DMS53 treated with DMSO at 0.1 percent for 48 hours (cell line): ENCODE data around the gene SLC6A4.
"Not testable (repeated sequence)": the region's sequence is repeated elsewhere in the genome, so short reads cannot be mapped to it uniquely, and the experiment has no call there.

Experiments used
- DNase-seq: peaks from one replicate; lab custom pipeline; 2025; ENCODE audit not compliant: unreplicated experiment; lab: John Stamatoyannopoulos, UW

Gene SLC6A4

DNA sequence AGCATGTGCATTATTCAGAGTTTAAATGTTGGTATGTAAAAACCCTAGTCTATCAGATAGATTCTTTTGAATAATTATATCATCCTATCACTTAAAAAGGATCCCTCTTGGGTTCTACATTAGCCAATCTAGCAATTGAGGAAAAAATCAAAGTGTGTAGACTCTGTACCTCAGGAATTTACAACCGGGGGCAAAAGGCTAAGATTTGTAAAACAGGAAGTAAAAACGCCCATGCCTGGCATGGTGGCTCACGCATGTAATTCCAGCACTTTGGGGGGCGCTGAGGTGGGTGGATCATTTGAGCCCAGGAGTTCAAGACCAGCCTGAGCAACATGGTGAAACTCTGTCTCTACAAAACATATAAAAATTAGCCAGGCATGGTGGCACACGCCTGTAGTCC, 58.6 kb downstream of the SLC6A4 start:
- DNase-seq: no peak

DNA sequence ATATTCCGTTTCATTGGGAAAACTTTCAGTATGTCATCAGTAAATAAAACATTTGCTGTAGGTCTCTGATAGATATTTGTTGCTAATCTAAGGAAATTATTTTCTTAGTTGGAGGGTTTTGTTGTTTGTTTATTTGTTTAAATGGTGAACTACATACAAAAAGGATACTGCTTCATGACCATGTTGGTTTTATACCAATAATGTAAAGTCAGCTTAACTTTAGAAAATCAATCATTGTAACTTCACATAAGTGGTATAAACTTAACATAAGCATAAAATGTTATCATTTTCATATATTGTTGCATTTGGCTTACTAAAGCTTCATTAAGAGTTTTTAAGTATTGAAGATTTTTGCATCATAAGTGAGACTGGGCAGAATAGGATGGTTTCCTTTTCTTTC, 60.9 kb downstream of the SLC6A4 start:
- DNase-seq: no peak

DNA sequence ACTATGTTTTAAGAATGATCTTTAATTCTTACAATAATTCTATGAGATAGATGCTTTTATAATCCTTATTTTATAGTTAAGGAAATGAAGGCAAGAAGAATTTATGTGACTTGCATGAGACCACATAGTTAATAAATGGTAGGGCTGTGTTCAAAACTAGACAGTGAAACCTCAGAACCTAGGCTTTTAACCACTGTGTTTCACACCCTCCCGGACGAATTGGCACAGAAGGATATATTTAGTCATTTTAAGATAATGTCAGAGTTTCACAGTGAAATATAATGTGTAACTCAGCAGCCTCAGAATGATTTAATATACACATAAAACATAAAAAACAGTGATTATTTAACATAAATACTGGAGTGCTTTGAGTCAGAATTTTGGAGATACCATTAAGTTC, 61.8 kb downstream of the SLC6A4 start:
- no peak for DNase-seq

DNA sequence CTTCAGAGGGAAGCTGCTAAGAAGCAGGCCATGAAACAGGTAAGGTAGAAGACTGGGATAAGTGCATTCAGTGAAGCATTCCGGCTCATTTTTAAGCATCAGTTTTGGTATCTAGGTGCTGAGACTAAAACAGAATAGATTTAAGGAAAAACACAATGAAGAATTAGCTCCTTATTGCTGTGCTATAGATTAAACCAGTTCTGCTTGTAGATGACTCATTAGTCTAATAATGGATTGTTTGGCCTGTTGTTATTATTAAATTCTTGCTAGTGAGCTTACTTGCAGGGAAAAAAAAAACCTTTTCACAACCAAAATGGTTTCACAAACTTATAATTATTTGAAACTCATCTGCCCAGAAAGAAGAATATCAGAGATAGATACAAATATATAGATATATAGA, 62.9 kb downstream of the SLC6A4 start:
- DNase-seq: no peak

DNA sequence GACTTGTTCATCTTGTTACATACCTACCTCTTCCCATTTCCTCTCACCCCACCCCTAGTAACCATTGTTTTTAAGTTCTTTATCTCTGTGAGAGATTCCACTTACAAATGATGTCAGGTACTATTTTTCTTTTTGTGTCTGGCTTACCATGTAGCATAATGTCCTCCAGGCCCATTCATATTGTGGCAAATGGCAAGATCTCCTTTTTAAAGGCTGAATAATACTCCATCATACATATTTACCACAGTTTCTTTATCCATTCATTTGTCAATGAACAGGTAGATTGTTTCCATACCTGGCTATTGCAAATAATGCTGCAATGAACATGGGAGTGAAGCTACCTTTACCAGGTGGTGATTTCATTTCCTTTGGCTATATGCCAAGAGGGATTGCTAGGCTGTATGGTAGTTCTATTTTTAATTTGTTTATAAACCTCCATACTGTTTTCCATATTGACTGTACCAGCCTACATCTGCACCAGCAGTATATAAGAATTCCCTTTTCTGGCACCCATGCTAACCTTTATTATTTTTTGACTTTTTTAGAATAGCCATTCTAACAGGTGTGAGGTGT, 65.0 kb downstream of the SLC6A4 start:
- DNase-seq: peak; percentile 7

DNA sequence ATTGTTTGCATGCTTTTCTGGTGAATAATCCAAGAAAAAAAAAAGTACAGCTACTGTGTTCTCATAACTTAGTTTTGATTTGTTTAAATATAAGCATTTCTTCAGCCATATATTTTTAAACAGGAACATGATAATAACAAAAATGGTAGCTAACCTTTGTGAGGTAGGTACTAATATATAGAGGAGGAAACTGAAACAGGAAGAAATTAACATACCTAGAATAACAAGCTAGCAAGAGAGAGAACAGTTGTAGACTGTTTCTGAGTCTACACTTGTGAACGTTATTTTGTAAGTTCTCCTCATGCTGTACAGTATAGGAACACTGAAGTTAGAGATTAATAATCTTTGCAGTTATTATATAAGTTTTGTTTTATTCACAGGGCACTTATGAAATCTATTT, 69.5 kb downstream of the SLC6A4 start:
- no peak for DNase-seq

DNA sequence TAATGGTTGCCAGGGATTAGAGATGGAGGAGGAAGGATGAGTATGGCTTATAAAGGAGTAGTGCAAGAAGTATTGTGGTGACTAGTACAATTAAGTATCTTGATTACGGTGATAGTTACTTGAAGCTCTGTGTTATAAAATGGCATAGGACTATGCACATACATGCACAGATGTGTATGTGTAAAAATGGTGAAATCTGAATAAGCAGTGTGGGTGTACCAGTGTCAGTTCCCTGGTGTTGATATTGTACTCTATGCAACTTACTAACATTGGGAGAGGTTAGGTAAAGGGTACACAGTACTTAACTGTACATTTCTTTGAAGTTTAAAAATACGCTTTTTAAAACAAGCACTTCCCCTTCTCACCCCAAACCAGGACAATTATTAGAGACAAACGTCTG, 70.3 kb downstream of the SLC6A4 start:
- no peak for DNase-seq

DNA sequence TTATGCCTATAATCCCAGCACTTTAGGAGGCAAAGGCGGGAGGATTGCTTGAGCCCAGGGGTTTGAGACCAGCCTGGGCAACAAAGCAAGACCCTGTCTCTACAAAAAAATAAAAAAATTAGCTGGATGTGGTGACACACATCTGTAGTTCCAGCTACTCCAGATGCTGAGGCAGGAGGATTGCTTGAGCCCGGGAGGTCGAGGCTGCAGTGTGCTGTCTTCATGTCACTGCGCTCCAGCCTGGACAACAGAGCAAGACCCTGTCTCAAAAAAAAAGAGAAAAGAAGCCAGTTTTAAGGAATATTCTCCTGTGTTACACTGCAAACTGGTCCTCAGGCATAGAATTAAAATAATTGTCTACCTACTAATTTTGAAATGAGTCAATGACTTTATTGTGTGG, 71.0 kb downstream of the SLC6A4 start:
- DNase-seq: no peak

DNA sequence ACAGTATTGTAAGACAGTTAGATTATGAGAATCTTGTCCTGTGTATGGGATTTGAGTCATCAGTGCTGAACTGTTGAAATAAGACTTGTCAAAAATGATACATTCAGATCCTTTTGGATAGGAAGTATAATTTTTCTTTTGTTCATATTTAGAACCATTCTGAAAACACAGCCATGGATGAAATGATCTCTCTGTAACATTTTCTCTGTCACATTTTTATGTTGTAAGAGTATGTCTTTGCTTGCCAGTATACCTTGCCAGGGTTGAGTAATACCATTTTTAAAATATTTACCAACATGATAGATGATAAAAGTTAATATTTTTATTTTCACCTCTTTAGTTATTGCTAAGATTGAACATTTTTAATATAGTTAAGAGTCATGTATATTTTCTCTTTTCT, 73.9 kb downstream of the SLC6A4 start:
- DNase-seq: no peak

DNA sequence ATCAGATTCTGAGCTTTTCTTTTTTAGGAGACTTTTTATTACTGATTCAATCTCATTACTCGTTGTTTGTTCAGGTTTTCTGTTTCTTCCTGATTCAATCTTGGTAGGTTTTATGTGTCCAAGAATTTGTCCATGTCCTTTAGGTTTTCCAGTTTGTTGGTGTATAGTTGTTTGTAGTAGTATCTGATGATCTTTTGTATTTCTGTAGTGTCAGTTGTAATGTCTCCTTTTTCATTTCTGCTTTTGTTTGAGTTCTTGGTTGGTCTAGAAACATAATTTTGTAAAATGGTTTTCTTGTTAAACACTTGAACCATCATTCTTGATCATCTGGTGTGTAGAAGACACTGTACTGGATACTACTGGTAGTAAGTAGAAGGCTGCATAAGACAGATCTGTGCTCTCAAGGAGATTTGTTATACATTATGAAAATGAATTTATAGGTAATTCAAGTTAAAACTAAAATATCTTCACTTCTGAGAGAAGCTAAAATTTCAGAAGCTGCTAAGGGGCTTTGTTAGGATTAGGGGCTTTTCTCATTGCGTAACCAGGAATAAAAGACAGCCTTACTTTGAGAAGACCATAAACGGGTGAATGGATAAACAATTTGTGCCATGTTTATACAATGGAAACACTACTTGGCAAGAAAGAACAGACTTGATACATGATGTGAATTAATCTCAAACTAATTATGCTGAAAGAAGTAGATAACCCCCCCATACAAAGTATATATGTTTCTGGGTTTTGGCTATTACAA, 74.9 kb downstream of the SLC6A4 start:
- DNase-seq: no peak

DNA sequence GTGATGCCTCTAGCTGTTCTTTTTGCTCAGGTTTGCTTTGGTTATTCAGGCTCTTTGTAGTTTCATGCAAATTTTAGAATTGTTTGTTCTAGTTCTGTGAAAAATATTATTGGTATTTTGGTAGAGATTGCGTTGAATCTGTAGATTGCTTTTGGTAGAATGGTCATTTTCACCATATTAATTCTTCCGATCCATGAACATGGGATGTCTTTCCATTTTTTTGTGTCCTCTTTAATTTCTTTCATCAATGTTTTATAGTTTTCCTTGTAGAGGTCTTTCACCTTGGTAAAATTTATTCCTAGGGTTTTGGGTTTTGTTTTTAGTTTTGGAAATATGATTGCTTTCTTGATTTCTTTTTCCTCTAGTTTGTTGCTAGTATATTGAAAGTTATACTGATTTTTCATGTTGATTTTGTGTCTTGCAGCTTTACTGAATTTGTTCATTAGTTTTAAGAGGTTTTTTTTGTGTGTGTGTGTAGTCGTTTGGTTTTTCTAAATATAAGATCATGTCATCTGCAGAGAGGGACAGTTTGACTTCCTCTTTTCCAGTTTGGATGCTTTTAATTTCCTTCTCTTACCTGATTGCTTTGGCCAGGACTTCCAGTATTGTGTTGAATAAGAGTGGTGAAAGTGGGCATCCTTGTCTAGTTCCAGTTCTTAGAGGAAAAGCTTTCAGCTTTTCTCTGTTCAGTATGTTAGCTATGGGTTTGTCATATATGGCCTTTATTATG, 76.4 kb downstream of the SLC6A4 start:
- DNase-seq: no peak

DNA sequence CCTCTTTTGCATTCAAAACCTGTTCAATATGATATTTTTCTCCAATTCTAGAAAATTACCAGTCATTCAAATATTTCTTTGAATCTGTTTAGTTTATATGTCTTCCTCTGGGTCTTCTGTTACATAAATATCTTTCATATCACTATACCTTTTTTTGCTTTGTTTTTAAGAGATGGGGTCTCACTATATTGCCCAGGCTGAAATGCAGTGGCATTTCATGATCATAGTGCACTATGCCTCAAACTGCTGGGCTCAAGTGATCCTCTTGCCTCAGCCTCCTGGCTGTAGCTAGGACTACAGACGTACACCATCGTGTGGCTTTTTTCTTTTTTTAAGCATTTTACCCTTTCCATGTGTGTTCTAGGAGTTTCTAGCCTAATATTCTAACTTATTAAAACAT, 80.1 kb downstream of the SLC6A4 start:
- DNase-seq: no peak

DNA sequence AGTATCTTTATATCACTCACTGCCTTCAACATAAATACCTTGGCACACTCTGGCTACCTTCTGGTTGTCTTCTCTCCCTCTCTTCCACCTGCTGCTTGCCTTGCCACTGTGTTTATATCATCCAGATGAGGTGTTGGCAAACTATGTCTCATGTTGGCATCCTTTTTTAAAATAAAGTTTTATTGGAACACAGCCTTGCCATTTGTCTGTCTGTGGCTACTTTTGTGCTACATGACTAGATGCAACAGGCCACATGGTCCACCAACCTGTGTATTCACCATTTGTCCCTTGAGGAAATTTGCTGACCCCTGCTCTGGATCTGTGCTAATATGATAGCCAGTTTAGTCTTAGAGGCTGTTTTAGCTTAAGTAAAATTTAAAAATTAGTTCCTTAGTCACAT, 82.0 kb downstream of the SLC6A4 start:
- no peak for DNase-seq

DNA sequence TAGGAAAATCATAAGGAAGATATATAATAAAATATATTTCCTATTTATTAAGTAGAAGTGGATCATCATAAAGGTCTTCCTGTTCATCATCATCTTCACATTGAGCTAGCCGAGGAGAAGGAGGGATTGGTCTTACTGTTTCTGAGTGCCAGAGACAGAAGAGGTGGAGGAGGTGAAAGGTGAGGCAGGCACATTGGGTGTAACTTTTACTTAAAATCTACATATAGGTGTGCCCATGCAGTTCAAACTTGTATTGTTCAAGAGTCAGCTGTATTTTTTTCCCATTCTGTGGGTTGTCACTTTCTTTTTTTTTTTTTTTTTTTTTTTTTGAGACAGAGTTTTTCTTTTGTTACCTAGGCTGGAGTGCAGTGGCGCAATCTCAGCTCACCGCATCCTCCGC, 84.0 kb downstream of the SLC6A4 start:
- no peak for DNase-seq

DNA sequence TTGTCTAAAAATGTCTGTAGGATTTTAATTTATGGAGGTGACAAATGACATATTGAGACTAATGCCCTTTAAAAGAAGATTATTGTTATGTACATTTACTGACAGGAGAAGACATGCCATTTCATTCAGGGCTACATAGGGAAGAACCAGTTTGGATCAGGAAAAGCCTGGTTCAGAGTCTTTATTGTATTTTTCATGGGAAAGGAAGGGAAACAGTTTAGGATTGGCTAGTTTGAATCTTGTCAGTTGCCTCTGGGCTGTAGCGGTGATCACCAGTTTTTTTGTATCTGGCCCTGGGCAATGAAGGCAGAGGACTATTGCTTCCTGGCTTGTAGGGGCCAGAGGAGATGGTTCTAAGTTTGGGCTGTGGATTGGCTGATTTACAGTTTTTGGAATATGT, 87.1 kb downstream of the SLC6A4 start:
- no peak for DNase-seq

DNA sequence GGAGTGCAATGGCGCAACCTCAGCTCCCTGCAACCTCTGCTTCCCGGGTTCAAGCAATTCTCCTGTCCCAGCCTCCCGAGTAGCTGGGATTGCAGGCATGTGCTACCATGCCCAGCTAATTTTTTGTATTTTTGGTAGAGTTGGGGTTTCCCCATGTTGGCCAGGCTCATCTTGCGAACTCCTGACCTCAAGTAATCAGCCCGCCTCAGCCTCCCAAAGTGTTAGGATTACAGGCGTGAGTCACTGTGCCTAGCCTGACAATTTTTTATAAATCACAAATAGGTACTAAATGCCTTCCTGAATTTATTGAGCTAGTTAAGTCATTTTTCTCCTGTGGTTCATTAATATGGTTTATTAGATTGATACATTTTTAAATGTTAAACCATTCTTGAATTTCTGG, 87.6 kb downstream of the SLC6A4 start:
- not testable (repeated sequence) for DNase-seq
